Panc1 (cell line): ENCODE results near the gene RASGRF2.

Source experiments
- POLR2AphosphoS5 ChIP-seq: IDR thresholded peaks from 2 replicates; pipeline ENCODE4 v1.6.1; 2012; ENCODE audit warnings: mild to moderate bottlenecking, low read depth, low read length, moderate library complexity
- TF ChIP-seq, protein P1 (sequence below): fragments of 450-650 bp; IDR thresholded peaks from 2 replicates; pipeline ENCODE4 v1.5.1; 2017; ENCODE audit warnings: mild to moderate bottlenecking

- TF ChIP-seq POLR2AphosphoS5: no peak
- TF ChIP-seq, protein P1, sequence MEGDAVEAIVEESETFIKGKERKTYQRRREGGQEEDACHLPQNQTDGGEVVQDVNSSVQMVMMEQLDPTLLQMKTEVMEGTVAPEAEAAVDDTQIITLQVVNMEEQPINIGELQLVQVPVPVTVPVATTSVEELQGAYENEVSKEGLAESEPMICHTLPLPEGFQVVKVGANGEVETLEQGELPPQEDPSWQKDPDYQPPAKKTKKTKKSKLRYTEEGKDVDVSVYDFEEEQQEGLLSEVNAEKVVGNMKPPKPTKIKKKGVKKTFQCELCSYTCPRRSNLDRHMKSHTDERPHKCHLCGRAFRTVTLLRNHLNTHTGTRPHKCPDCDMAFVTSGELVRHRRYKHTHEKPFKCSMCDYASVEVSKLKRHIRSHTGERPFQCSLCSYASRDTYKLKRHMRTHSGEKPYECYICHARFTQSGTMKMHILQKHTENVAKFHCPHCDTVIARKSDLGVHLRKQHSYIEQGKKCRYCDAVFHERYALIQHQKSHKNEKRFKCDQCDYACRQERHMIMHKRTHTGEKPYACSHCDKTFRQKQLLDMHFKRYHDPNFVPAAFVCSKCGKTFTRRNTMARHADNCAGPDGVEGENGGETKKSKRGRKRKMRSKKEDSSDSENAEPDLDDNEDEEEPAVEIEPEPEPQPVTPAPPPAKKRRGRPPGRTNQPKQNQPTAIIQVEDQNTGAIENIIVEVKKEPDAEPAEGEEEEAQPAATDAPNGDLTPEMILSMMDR: no peak
These were observed 244.0 kb downstream of the RASGRF2 start for GRCh38 chr5:81204205-81204604.
